ENCODE data around the gene STMND1.
"Not testable (repeated sequence)": the region's sequence is repeated elsewhere in the genome, so short reads cannot be mapped to it uniquely, and the experiment has no call there.

The STMND1 gene

DNA sequence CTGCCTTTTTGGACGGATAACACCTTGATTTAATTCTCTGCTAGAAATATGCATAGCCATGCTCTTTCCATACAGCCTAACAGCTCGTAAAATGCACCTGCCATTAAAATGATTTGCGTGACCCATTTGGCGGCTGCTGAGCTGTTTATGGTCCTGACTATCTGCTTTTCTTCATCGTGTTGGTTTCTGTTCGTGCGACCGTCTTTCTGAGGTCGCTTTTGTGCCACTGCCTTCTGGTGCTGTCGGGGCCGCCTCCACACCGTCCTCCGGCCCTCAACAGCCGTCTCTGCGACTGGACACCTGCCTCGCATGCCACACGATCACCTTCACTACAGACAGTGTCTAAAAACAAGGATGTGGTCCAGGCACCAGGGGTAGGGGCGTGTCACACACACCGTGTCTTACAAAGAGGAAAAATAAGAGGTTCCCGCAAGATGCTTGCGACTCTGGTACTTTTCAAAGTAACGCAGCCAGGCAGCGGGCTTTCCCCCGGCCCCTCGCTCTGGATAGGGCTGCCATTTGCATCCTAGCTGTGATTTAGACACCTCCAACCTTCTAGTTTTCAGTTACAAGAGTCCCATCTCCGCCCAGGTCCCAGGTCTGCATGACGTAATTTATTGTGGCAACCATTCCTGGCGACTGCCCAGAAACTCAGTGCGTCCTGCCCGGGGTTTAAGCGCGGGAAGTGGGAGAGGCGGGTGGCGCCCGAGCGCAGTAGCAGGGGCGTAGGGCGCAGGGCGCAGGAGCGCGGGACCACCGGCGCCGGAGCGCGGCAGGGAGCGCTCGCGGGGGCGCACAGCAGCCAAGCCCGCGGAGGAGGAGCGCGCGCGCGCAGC, at the start of gene STMND1:
STMND1 (plus strand) TSS at position 629 of the 836 bp plus-strand sequence. CDS start 208 bp downstream, outside the sequence.
- DNase-seq = peak; percentile 73

DNA sequence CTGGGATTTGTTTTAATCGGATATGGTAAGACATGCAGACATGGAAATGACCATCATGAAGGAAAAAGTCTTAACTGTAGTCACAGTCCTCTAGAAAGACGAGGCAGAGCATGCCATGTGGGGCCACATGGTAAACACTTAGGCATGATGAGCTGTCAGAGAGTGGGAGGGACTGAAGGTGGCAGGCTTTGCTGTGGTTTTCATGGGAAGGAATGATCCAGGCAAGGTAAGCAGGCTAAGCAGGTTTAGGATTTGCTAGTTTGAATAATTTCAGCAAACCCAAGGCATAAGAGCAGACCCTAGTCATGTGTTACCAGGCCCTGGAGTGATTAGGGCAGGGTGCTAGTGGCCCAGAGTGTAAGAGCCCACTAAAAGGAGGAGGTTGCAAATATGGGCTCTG, 47.2 kb upstream of the STMND1 start:
- DNase-seq = no peak

DNA sequence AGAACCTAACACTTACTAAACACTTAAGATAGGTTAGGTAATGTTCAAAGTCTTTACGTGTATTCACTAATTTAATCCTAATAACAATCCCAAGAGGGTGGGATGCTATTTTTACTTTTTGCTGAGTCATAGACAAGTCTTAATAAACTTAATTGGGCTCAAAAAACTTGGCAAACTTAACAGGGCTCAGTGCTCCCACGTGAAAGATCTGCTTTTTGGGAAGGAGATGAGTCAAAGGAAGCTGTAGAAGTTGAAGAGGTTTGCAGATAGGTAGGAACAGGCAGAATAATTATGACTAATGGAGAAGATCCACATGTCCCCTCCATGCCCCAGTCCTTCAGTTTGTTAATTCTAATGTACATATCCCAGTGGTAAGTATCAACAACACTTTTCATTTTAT, 44.5 kb upstream of the STMND1 start:
- DNase-seq = no peak

DNA sequence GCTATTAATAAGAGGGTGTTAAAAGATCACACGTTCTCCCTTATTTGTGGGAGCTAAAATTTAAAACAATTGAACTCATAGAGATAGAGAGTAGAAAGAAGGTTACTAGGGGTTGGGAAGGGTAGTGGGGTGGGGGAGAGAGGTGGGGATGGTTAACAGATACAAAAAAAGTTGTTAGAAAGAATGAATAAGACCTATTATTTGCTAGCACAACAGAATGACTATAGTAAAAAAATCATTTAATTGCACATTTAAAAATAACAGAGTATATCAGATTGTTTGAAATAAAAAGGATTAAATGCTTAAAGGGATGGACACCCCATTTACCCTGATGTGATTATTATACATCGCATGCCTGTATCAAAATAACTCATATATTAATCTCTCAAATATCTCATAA, 43.3 kb upstream of the STMND1 start:
- no peak for DNase-seq

DNA sequence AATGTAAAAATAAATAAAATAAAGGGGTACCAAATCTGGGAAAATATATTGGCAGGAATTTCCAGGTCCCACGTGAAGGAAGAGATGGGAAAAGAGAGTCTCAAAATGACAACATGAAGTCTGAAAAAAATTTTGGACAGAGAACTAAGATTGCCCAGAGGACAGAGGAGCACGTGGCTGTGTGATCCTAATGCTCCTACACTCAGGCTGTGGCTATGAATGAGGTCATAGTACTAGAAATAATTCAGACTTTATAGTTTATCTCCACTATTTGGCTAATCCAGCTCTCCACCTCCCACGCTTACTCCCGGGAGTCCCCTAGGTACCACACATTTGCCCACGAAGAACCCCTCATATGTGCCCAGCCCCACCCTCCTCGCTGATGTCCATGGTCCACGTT, 42.8 kb upstream of the STMND1 start:
- DNase-seq = no peak

DNA sequence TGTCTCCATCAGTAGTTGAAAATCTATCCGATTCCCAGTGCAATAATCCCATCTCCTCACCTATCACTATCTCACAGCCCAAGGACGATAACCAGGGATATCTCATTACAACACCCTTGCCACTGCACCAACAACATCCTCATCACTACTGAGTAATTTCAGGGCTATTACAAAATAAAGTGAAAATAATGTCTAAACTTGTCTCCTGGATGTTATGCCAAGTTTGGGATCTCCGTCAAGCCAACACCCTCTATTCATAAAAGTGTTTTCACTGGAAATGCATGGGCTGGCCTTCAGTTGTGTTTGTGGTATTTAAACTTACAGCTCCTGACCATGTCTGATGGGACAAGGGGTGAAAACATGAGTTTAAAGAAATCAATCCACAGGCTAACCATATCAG, 42.0 kb upstream of the STMND1 start:
- no peak for DNase-seq

DNA sequence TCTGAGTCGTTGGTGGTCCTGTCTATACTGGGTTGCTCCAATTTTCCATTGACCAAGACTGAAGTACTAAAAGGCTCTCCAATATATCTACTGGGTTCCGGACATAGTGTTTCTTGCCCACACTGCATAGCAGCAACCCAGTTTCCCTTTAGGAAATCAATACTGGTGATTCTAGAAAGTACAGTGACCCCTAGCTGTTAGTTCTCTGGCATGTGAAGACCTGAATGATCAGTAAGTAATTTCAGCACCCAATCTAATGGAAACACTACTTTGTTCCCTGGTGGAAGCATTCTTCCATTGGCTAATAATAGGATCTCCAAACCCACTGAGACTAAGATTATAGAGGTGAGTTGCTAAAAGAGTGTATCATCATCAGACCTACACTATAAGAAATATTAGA, 40.8 kb upstream of the STMND1 start:
- DNase-seq = no peak

DNA sequence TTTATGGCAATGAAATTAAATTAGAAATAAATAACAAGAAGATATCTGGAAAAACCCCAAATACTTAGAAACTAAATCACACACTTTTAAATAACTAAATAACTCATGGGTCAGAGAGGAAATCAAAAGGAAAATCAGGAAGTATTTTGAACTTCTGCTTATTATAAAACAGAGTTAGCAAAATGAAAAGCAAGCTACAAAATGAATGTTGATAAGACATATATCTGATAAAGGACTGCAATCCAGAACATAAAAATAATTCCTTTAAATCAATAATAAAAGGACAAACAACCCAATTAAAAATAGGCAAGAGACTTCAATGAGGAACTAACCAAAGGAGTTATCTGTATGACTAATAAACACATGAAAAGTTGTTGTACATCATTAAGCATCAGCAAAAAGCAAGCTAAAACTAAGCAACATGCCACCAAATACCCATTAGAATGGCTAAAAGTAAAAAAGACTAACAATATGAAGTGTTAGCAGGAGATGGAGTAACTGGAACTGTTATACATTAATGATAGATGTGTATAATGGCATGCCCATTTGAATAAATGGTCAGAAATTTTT, 38.9 kb upstream of the STMND1 start:
- no peak for DNase-seq

DNA sequence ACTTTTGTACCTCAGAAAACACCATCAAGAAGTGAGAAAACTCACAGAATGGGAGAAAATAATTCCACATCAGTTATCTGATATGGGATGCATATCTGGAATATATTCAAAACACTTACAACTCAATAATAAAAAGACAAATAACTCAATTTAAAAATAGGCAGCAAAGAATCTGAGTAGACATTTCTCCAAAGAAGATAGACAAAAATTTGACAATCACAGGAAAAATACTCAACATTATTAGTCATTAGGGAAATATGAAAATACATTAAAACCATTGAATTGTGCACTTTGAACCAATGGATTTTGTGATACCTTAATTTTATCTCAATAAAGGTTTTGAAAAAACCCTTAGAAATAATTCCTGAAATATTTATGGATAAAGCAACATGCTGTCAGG, 36.9 kb upstream of the STMND1 start:
- DNase-seq = no peak

DNA sequence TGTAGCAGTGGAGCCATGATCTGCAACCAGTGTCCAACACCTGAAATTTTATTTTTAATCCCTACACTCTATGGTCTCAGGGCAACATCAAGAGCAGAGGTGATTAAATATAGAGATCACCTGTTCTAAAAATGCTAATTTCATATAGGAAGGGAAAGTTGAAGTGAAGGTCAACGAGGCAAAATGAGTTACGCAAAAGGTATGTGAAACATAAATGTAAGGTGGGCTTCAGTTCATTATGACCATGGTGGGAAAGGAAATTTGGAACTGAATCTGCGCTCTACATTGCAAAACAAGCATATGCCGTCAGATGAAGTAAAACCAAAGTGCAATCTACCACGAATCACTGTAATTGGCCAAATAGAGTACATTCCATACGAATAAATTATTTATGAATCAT, 35.2 kb upstream of the STMND1 start:
- DNase-seq = no peak

DNA sequence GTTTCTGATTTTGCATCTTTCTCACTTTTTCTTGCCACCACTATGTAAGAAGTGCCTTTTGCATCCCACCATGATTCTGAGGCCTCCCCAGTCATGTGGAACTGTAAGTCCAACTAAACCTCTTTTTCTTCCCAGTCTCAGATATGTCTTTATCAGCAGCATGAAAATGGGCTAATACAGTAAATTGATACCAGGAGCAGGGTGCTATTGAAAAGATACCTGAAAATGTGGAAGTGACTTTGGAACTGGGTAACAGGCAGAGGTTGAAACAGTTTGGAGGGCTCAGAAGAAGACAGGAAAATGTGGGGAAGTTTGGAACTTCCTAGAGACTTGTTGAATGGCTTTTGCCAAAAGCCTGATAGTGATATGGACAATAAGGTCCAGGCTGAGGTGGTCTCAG, 32.9 kb upstream of the STMND1 start:
- DNase-seq = not testable (repeated sequence)

DNA sequence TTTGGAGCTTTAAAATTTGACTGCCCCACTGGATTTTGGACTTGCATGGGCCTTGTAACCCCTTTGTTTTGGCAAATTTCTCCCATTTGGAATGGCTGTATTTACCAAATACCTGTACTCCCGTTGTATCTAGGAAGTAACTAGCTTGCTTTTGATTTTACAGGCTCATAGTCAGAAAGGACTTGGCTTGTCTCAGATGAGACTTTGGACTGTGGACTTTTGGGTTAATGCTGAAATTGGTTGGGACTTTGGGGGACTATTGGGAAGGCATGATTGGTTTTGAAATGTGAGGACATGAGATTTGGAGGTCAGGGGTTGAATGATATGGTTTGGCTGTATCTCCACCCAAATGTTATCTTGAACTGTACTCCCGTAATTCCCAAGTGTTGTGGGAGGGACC, 31.4 kb upstream of the STMND1 start:
- DNase-seq = not testable (repeated sequence)

DNA sequence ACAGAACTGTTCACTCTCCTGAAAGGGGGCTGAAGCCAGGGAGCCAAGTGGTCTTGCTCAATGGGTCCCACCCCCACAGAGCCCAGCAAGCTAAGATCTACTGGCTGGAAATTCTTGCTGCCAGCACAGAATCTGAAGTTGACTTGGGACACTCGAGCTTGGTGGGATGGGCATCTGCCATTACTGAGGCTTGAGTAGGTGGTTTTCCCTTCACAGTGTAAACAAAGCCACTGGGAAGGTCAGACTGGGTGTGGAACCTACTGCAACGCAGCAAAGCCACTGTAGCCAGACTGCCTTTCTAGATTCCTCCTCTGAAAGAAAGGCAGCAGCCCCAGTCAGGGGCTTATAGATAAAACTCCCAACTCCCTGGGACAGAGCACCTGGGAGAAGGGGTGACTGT, 28.3 kb upstream of the STMND1 start:
- DNase-seq = not testable (repeated sequence)

DNA sequence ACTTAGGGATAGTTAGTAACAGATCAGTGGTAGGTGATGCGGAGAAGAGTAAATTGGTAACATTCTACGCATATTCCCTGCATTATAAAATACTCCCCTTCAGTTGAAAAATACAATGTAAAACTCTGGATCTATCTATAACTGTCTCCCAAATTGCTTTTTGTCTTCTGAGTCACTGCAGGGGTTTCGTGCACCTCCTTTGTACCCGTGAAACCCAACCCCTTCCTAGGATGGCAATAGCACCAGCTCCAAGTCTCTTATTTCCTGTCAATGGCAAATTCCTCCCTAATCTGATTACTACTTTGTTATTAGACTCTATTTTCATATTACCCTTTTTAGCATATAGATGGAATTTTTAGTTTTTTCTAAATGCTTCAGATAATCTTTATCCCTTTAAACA, 20.6 kb upstream of the STMND1 start:
- no peak for DNase-seq

DNA sequence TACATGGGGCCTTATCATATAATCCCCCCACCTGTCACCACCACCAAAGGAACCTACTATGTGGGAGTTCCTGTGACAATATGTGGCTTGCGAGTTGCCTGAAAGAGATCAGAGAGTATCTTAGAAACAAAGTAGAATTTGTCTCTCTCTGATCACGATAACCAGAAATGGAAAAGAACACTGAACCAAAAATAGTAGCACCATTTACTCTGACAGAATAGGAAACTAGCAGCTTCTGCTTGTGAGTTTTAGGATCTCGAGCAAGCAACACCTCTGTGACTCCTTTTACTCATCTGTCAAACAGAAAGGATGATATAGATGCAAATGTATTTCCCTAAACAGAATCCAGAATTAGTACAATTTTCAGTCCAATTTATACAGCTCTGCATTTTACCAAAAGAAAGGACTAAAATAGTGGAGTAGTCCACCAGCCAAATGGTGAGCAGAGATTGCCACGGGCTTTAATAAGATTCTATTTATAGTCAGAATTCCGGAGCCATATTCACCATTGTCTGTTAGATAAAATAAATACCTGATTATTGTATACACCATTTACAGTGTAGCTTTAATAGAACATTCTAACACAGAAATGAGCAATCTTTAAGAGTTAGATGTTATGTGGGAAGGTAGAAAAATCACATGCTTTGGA, 19.9 kb upstream of the STMND1 start:
- no peak for DNase-seq

DNA sequence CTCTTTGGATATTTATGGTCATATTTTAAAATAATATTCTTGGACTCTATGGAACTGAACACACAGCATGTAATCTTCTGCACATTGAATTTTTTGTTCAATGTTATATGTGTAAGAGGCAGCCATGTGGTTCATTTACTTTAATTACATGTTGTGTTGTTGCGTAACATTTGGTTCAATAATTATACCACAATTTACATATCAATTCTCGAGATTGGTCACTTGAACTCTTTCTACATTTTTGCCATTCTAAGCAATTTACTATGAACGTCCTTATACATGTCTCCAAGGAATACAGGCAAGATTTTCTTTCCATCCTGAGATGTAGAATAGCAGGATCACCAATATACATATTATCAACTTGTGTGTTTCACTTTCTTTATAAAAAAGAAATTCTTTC, 18.5 kb upstream of the STMND1 start:
- no peak for DNase-seq

DNA sequence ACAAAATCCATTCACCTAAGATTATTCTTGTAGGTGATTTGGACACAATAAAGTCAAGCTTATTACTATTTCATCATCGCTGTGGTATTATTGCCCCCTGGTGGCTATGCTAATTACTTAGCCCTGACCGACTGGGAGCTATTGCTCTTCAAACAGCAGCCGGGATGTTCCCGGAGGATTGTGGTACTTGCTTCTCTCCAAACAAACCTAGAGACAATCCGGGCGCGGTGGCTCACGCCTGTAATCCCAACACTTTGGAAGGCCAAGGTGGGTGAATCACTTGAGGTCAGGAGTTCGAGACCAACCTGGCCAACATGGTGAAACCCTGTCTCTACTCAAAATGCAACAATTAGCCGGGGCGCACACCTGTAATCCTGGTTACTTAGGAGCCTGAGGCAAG, 15.4 kb upstream of the STMND1 start:
- peak; percentile 56 for DNase-seq

DNA sequence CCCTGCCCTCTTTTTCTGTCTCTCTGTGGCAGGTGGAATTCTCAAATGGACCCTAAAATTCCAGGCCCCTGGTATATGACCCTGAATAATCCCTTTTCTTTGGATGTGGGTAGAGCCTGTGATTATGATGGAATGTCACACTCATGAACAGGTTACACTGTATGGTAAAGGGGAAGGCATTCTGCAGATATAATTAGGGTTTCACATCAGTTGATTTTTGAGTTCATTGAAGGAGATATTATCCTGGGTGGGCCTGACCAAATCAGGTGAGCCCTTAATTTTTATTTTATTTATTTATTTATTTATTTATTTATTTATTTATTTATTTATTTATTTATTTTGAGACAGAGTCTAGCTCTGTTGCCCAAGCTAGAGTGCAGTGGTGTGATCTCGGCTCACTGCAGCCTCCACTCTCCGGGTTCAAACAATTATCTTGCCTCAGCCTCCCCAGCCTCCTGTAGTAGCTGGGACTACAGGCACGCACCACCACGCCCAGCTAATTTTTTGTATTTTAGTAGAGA, 13.7 kb upstream of the STMND1 start:
- no peak for DNase-seq

DNA sequence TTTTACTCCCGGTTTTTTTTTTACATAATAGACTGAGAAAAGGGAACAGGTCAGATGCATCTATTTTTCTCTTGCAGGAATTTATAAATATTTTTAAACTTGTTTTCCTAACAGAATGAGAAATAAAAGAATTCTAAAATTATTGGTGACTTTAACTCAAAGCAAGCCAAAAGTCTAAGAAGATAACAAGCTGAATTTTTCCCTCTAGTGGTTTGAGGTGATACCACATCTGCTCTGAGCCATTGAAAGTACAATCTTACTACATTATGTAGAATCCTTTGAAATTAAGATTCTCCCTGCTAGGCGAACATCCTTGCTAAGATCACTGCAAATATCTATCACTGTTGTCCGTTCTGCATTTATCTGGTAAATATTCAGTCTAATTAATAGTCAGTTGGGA, 10.7 kb upstream of the STMND1 start:
- DNase-seq = no peak

DNA sequence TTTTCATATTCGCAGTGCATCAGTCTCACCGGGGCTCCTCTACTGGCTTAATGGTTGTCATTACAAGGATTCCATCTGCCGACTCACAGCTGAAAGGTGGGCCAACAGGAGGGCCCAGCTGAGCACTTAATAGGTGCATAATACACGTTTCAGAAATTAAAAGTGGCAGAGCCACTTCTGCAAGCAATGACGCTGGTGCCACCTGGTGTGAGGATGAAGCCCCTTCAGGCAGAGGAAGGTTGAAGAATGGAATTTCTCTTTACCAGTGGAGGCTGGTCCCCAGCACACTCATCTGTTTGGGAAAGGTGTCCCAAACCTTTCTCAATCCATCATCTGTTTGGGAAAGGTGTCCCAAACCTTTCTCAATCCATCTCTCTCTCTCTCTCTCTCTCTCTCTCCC, 8.2 kb upstream of the STMND1 start:
- no peak for DNase-seq

DNA sequence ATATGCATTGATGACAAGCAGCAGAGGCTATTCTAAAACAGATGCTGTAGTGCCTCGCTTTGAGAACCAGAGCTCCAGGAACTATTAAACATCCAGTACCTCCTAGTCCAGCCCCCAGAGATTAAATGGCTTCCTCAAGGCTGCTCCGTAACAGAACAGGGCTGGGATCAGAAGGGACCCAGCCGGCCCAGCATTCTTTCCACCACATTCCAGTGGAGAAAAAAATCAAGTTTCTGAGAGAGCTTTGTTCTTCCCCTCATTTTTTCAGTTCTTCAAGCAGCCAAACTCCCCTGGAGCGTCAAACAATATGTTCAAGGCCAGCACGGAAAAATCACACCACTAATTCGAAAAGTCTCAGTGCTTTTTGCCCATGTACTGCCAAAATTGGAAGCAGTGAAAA, 5.8 kb upstream of the STMND1 start:
- no peak for DNase-seq

DNA sequence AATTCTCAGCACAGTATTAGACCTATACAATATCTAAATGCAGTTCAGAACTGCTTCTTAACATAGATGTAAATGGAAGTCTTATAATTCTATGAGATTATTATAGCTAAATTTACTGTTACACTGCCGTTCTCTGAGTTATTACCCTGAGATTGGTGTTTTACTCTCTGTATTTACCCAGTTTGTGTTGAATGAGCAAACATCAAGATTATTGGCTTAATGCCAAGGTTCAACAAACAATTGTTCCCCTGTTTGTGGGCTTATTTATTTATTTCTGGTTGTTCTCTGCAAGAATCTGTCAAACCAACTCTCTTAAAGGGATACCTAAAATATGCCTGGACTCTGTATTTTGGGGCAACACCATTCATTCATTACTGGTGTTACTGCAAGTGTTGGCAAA, 5.2 kb upstream of the STMND1 start:
- DNase-seq = peak; percentile 65

DNA sequence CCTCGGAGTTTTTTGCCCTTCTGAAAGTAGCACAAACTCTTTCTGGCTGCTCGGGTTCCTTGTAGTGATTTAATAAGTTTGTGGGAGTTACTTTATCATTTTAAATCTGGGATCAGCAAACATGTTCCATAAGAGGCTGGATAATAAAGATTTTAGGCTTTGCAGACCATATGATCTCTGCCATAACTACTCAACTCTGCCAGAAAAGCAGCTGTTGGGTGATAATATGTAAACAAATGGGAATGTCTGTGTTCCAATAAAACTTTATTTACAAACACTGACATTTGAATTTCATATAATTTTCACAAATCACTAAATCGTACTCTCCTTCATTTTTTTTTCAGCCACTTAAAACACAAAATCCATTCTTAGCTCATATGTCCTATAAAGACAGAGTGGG, 3.9 kb upstream of the STMND1 start:
- DNase-seq = no peak

DNA sequence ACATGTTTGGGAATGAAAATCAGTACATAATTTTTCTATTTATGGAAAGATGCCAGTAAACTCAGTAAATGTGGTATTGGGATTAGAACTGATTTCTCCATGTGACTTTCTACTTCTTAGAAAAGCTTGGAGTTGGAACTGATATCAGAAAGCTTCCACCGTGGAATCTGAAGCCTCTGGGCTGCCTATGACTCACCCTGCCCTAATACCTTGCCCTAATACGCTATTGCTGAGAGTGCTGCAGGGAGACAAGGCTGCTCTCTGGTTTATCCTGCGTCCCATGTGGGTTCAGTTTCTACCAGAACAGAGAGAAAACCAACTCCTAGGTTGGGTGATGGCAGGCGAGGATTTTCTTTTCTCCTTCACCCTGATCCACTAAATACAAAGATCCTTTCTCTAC, 3.3 kb upstream of the STMND1 start:
- DNase-seq = no peak
